Measurements from ENCODE around the gene CHD9NB. TPM values are rescaled to one million over a fixed set of nuclear protein-coding genes. Genes with fewer than 3 reads are reported as not detected.

CHD9NB gene
- total and polyA plus RNA-seq, 9 of the 15 experiments (the other 6 are each of a cell fraction or from before 2014, with no cell fraction given): 0.06 to 0.10 (median 0.07) TPM; not detected in 6

DNA sequence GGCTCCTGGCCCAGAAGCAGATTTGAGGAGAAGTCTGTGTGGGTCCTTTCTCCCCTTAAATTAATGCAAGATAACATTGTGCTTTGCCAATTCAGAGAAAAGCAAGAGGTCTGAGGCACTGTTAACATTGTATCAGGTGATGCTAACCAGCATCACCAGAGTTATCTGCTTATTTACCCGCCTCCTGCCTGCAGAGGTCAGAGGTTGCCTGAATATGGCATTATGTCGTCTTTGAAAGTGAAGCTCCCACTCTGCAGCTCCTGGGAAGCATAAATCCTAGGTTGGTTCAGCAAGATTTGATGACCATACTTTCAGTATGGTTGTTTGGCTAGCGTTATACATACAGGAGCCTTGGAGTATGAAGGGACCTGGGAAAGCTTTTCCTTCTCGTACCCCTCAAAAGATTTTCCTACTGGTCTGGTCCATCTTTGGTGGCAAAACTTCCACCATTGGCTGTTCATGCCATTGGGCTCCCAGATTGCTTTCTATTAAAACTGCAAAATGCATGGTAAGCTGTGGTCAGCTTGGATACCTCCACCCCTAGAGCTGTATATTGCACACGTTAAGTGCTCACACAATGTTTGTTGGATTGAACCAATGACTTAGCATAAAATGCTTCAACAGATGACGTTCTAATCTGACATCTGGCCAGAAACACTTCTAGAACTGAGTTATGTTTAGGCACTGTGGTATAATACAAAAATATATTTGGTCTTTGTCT is 26.2 kb upstream of the CHD9NB start (continued):
- TF ChIP-seq MTF1 (CRISPR knock-in tag; IDR thresholded peaks at IDR 0.05; ENCODE audit: borderline replicate concordance) (no peak), NR2C1 (IDR thresholded peaks at IDR 0.05) (peak; percentile 79), NR2C1 (tag; IDR thresholded peaks at IDR 0.05) (peak; percentile 84), IFI16 (CRISPR knock-in tag; IDR thresholded peaks at IDR 0.05) (no peak), MTA1 (IDR thresholded peaks at IDR 0.05; ENCODE audit: borderline replicate concordance) (no peak), ZNF551 (CRISPR knock-in tag; IDR thresholded peaks at IDR 0.05) (no peak), SMARCE1 (IDR thresholded peaks at IDR 0.05) (no peak), ELF1 (tag; IDR thresholded peaks at IDR 0.05) (no peak), FOSL1 (tag; conservative IDR thresholded peaks at IDR 0.05) (no peak), SUPT5H (IDR thresholded peaks at IDR 0.05) (no peak), PPARD (CRISPR knock-in tag; IDR thresholded peaks at IDR 0.05) (no peak), MBD2 (IDR thresholded peaks at IDR 0.05; ENCODE audit: borderline replicate concordance, low read depth) (no peak), ZNF583 (CRISPR knock-in tag; IDR thresholded peaks at IDR 0.05) (no peak), SIRT6 (IDR thresholded peaks at IDR 0.05; ENCODE audit: low read depth, low read length) (no peak), MAFG (tag; conservative IDR thresholded peaks at IDR 0.05) (peak; percentile 97), NR2C2 (CRISPR knock-in tag; IDR thresholded peaks at IDR 0.05) (no peak), NR2C2 (tag; IDR thresholded peaks at IDR 0.05) (peak; percentile 84), FOXM1 (IDR thresholded peaks at IDR 0.05; ENCODE audit: low read depth) (no peak), FOXM1 (CRISPR knock-in tag; IDR thresholded peaks at IDR 0.05; ENCODE audit: low read depth) (no peak), NONO (IDR thresholded peaks at IDR 0.05; ENCODE audit: low read depth in 2 of 2, low read length in 1 of 2) (no peak), PRPF4 (IDR thresholded peaks at IDR 0.05; ENCODE audit: insufficient read depth, low read depth, low read length, poor library complexity, severe bottlenecking) (no peak), NCOA6 (IDR thresholded peaks at IDR 0.05) (no peak), ZNF766 (CRISPR knock-in tag; conservative IDR thresholded peaks at IDR 0.05) (no peak), MAZ (CRISPR knock-in tag; conservative IDR thresholded peaks at IDR 0.05 in 1 of 2, IDR thresholded peaks at IDR 0.05 in 1 of 2) (no peak), TAL1 (IDR thresholded peaks at IDR 0.05) (no peak), RFX7 (CRISPR knock-in tag; IDR thresholded peaks at IDR 0.05) (no peak), BCL6 (CRISPR knock-in tag; IDR thresholded peaks at IDR 0.05) (no peak)
- TF ChIP-seq, protein P1, sequence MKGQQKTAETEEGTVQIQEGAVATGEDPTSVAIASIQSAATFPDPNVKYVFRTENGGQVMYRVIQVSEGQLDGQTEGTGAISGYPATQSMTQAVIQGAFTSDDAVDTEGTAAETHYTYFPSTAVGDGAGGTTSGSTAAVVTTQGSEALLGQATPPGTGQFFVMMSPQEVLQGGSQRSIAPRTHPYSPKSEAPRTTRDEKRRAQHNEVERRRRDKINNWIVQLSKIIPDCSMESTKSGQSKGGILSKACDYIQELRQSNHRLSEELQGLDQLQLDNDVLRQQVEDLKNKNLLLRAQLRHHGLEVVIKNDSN (CRISPR knock-in tag; IDR thresholded peaks at IDR 0.05): no peak
- TF ChIP-seq, protein P2, sequence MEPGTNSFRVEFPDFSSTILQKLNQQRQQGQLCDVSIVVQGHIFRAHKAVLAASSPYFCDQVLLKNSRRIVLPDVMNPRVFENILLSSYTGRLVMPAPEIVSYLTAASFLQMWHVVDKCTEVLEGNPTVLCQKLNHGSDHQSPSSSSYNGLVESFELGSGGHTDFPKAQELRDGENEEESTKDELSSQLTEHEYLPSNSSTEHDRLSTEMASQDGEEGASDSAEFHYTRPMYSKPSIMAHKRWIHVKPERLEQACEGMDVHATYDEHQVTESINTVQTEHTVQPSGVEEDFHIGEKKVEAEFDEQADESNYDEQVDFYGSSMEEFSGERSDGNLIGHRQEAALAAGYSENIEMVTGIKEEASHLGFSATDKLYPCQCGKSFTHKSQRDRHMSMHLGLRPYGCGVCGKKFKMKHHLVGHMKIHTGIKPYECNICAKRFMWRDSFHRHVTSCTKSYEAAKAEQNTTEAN (CRISPR knock-in tag; IDR thresholded peaks at IDR 0.05): no peak

Measured in K562 (cell line).